Heart right ventricle (tissue), 16 donors: ENCODE results near the gene NAT14. TPM values are rescaled to one million over a fixed set of nuclear protein-coding genes. Genes with fewer than 3 reads are reported as not detected.
"Not testable (repeated sequence)": the region's sequence is repeated elsewhere in the genome, so short reads cannot be mapped to it uniquely, and the experiment has no call there.

Source experiments
- ATAC-seq, 8 donors: fragments of 200-7000 bp; cut with Tn5 transposase; one replicate each; pipeline ENCODE4 v1.9.1; 2020; ENCODE audit warnings: mild to moderate bottlenecking in 8 of 8, moderate library complexity in 8 of 8, moderate number of reproducible peaks in 1 of 8
- DNase-seq, 2 donors: peaks; one replicate each; pipeline ENCODE4 v3.0.0-alpha.2; 2020
- H3K27ac ChIP-seq, 10 donors: fragments of 200-600 bp; sonication (generic) in 2 of 10; one replicate each; pipeline versions ENCODE4 v1.5.0 to v1.8.0; 2020 to 2022; ENCODE audit warnings: mild to moderate bottlenecking in 3 of 10
- H3K27me3 ChIP-seq, 7 donors: fragments of 200-600 bp; one replicate each; pipeline ENCODE4 v1.8.0; 2021 to 2022; ENCODE audit warnings: mild to moderate bottlenecking in 2 of 7
- H3K36me3 ChIP-seq, 9 donors: fragments of 200-600 bp; sonication (generic) in 1 of 9; one replicate each; pipeline versions ENCODE4 v1.5.0 to v1.8.0; 2020 to 2022; ENCODE audit warnings: mild to moderate bottlenecking in 2 of 9
- H3K4me1 ChIP-seq, 9 donors: fragments of 200-600 bp; sonication (generic) in 1 of 9; one replicate each; pipeline versions ENCODE4 v1.5.0 to v1.8.0; 2020 to 2022; ENCODE audit warnings: mild to moderate bottlenecking in 4 of 9
- H3K4me3 ChIP-seq, 10 donors: fragments of 200-600 bp; sonication (generic) in 2 of 10; one replicate each; pipeline versions ENCODE4 v1.5.0 to v1.8.0; 2020 to 2022; ENCODE audit warnings: mild to moderate bottlenecking in 7 of 10, moderate library complexity in 2 of 10
- H3K9me3 ChIP-seq, 11 donors: fragments of 200-600 bp in 10 of 11; sonication (generic) in 2 of 11; one replicate each; pipeline versions ENCODE4 v1.5.0 to v1.8.0; 2013 to 2022; ENCODE audit warnings: mild to moderate bottlenecking in 2 of 11, control low read depth in 1 of 11, moderate library complexity in 1 of 11
- CTCF ChIP-seq, 9 donors: fragments of 200-600 bp; sonication (generic) in 2 of 9; IDR thresholded peaks; one replicate each; pipeline versions ENCODE4 v1.5.0 to v1.8.0; 2021 to 2022; ENCODE audit warnings: antibody characterized with exemption in 9 of 9, mild to moderate bottlenecking in 5 of 9, moderate library complexity in 1 of 9
- whole genome bisulfite sequencing, 2 donors: extraction: QIAGEN DNeasy Blood & Tissue Kit; methylation state at CpG; one replicate each; pipeline ENCODE4 v1.1.7; 2013; ENCODE audit warnings: inconsistent platforms in 1 of 2; 5-methylcytosine and 5-hydroxymethylcytosine counted together
- intact Hi-C, 10 donors: fragments of 100-400 bp; cut with DNase I; formaldehyde crosslinking; loops; one replicate each; pipeline versions ENCODE4 v1.11.1 to v1.14.2; 2022
- polyA plus RNA-seq, 2 donors: library from polyadenylated mRNA; stranded (reverse); fragments of 200-250 nt; gene quantifications; one replicate each; pipeline ENCODE4 v1.2.3, GENCODE V29; 2013
- total RNA-seq, 10 donors: library from RNA; stranded (reverse); fragmentation: NEBNext Ultra II Directional in 3 of 10; extraction: Animal tissue kit (Norgen Biotek cat#: 25700) in 3 of 10; gene quantifications; one replicate each; pipeline versions ENCODE4 v1.2.1 to v1.2.4, GENCODE V29; 2021 to 2023
- donor health status: Arrhythmogenic right ventricular cardiomyopathy.
- donor health status: ischemic (EF 13 %, LVEDD 7.1; RV severe dilation, severe dysfunction).
- donor health status: healthy with polysubstance abuse.
- donor health status: DM: no; HTN: yes; CAD: no.
- donor health status: DM: no; HTN: no; CAD: no.
- donor health status: ischemic (EF 25% LVEDD 6.9; RV normal size, moderate dysfunction).
- donor health status: ischemic (EF 25% LVEDD 5.7; RV mildly dilated, moderate dysfunction).
- donor health status: healthy.
- donor health status: DM: yes; HTN: yes; CAD: no.
- donor health status: Ischemic cardiomyopathy.
- donor health status: ischemic (EF 35%, LVEDD 5.7; RV mildly dilated, moderate dysfunction).
- donor health status: nonischemic (EF 11% LVEDD 7.7; RV severe dilation, severe dysfunction).
- donor health status: DM: yes; HTN: yes; CAD: no.
- donor health status: PGD.
- donor health status: ischemic (EF 29% LVEDD 5.4; RV normal size, mild dysfunction).
- donor health status: nonischemic (EF 23%, LVEDD 6.1; RV moderate dilation, normal function).

NAT14 gene
- total and polyA plus RNA-seq, 12 donors, result 5.8 to 16.4 (median 7.0) TPM

- H3K36me3 ChIP-seq, result no peaks in the 10 kb centered on the region
- H3K27ac ChIP-seq, result no peak overlapping the region
- intact Hi-C loops, result no loop called here
- H3K27me3 ChIP-seq, result peaks cover 0 to 9% (median 0%) of the 10 kb centered on the region in 7 donors
- ATAC-seq (no peak), DNase-seq (no peak)
- no peaks in the 10 kb centered on the region for H3K9me3 ChIP-seq
- TF ChIP-seq CTCF (IDR thresholded peaks at IDR 0.05), result no peak
- H3K4me1 ChIP-seq, result peaks cover 0 to 16% (median 9%) of the 10 kb centered on the region in 9 donors
- H3K4me3 ChIP-seq, result no peak overlapping the region
- WGBS, 2 donors, result 84 to 85% methylated on average over 52 to 56 of the region's 56 CpGs
These were observed 44.7 kb downstream of the NAT14 start for GRCh38 chr19:55529636-55530234.

- peaks cover 0 to 9% (median 0%) of the 10 kb centered on the region in 7 donors for H3K27me3 ChIP-seq
- no peak overlapping the region for H3K27ac ChIP-seq
- intact Hi-C loops, result no loop called here
- 89 to 92% methylated on average over 26 of the region's 26 CpGs for WGBS, 2 donors
- no peaks in the 10 kb centered on the region for H3K9me3 ChIP-seq
- no peak for ATAC-seq
- H3K36me3 ChIP-seq, result no peaks in the 10 kb centered on the region
- peaks cover 0 to 9% (median 8%) of the 10 kb centered on the region in 9 donors for H3K4me1 ChIP-seq
- no peak for DNase-seq
- TF ChIP-seq CTCF (IDR thresholded peaks at IDR 0.05), result no peak
- no peak overlapping the region for H3K4me3 ChIP-seq
These were observed 46.0 kb downstream of the NAT14 start for GRCh38 chr19:55530996-55531395.

- DNase-seq, H3K36me3 ChIP-seq, ATAC-seq, H3K9me3 ChIP-seq, H3K4me3 ChIP-seq, intact Hi-C loops, H3K4me1 ChIP-seq, H3K27me3 ChIP-seq, H3K27ac ChIP-seq: not testable (repeated sequence)
- whole genome bisulfite sequencing, 2 donors, result 85% methylated on average over 7 of the region's 7 CpGs
These were observed 49.3 kb downstream of the NAT14 start for GRCh38 chr19:55534280-55534679.

GRCh38 chr19:55535173-55535964, 50.4 kb downstream of the NAT14 start:
- Histone ChIP-seq H3K4me1 (no peaks in the 10 kb centered on the region), H3K27me3 (no peaks in the 10 kb centered on the region), H3K27ac (no peak overlapping the region), H3K36me3 (no peaks in the 10 kb centered on the region), H3K9me3 (no peaks in the 10 kb centered on the region), H3K4me3 (no peak overlapping the region)
- ATAC-seq (peak in 1 of 8 donors; percentile 6), DNase-seq (no peak)
- no peak for TF ChIP-seq CTCF (IDR thresholded peaks at IDR 0.05)
- intact Hi-C loops, result no loop called here
- 84 to 86% methylated on average over 12 of the region's 12 CpGs for WGBS, 2 donors

GRCh38 chr19:55535965-55536350, 51.0 kb downstream of the NAT14 start:
- ATAC-seq, result no peak
- H3K36me3 ChIP-seq, result no peaks in the 10 kb centered on the region
- H3K27ac ChIP-seq, result no peak overlapping the region
- DNase-seq, result no peak
- H3K27me3 ChIP-seq, result no peaks in the 10 kb centered on the region
- H3K4me1 ChIP-seq, result no peaks in the 10 kb centered on the region
- no peak overlapping the region for H3K4me3 ChIP-seq
- no peak for TF ChIP-seq CTCF (IDR thresholded peaks at IDR 0.05)
- 88 to 89% methylated on average over 22 of the region's 22 CpGs for WGBS, 2 donors
- H3K9me3 ChIP-seq, result no peaks in the 10 kb centered on the region
- intact Hi-C loops, result no loop called here
